Stomach smooth muscle (tissue), 2 donors: ENCODE measurements around the gene CACNG1.
"Not testable (repeated sequence)": the region's sequence is repeated elsewhere in the genome, so short reads cannot be mapped to it uniquely, and the experiment has no call there.

Experiments used
- H3K27ac ChIP-seq: one replicate; pipeline ENCODE4 v1.7.0; 2013; ENCODE audit warnings: mild to moderate bottlenecking, low read length, inconsistent platforms
- H3K27me3 ChIP-seq, 2 donors: one replicate each; pipeline ENCODE4 v1.7.0; 2013; ENCODE audit warnings: low read length in 2 of 2; ENCODE audit not compliant: insufficient read depth in 2 of 2, control insufficient read depth in 1 of 2
- H3K36me3 ChIP-seq, 2 donors: one replicate each; pipeline ENCODE4 v1.7.0; 2013; ENCODE audit warnings: low read length in 2 of 2; ENCODE audit not compliant: control insufficient read depth in 2 of 2, insufficient read depth in 2 of 2
- H3K4me1 ChIP-seq: one replicate; pipeline ENCODE4 v1.7.0; 2013; ENCODE audit warnings: low read length; ENCODE audit not compliant: control insufficient read depth, insufficient read depth
- H3K4me3 ChIP-seq, 2 donors: one replicate each; pipeline ENCODE4 v1.7.0; 2013; ENCODE audit warnings: low read length in 2 of 2
- H3K9ac ChIP-seq, 2 donors: one replicate each; pipeline ENCODE4 v1.7.0; 2013; ENCODE audit warnings: low read length in 2 of 2, mild to moderate bottlenecking in 1 of 2
- H3K9me3 ChIP-seq, 2 donors: one replicate each; pipeline ENCODE4 v1.7.0; 2013; ENCODE audit warnings: low read length in 2 of 2; ENCODE audit not compliant: control insufficient read depth in 2 of 2
- donor health status: healthy.
- donor health status: Pancreatic carcinoma.

CACNG1 gene

GRCh38 chr17:67082107-67082506 lies 37.8 kb downstream of the CACNG1 start:
- H3K27me3 ChIP-seq = no peaks in the 10 kb centered on the region
- H3K9ac ChIP-seq = no peak overlapping the region
- H3K4me3 ChIP-seq = no peak overlapping the region
- H3K4me1 ChIP-seq = no peaks in the 10 kb centered on the region
- H3K36me3 ChIP-seq = peaks cover 11 to 15% of the 10 kb centered on the region in 2 donors
- no peaks in the 10 kb centered on the region for H3K9me3 ChIP-seq
- no peak overlapping the region for H3K27ac ChIP-seq

- Histone ChIP-seq H3K9ac (no peak overlapping the region), H3K9me3 (no peaks in the 10 kb centered on the region), H3K27ac (no peak overlapping the region), H3K4me3 (no peak overlapping the region), H3K36me3 (peaks cover 12 to 13% of the 10 kb centered on the region in 2 donors), H3K4me1 (no peaks in the 10 kb centered on the region), H3K27me3 (no peaks in the 10 kb centered on the region)
Measured at GRCh38 chr17:67085406-67085805, 41.1 kb downstream of the CACNG1 start.

GRCh38 chr17:67088639-67089038 lies 44.3 kb downstream of the CACNG1 start:
- Histone ChIP-seq H3K9me3 (no peaks in the 10 kb centered on the region), H3K36me3 (peaks cover 12 to 13% of the 10 kb centered on the region in 2 donors), H3K4me3 (no peak overlapping the region), H3K27me3 (no peaks in the 10 kb centered on the region), H3K4me1 (no peaks in the 10 kb centered on the region), H3K9ac (no peak overlapping the region), H3K27ac (no peak overlapping the region)

- Histone ChIP-seq H3K9me3 (no peaks in the 10 kb centered on the region), H3K27ac (no peak overlapping the region), H3K4me1 (no peaks in the 10 kb centered on the region), H3K4me3 (no peak overlapping the region), H3K27me3 (no peaks in the 10 kb centered on the region), H3K9ac (no peak overlapping the region), H3K36me3 (peaks cover 10 to 13% of the 10 kb centered on the region in 2 donors)
Measured at GRCh38 chr17:67090341-67090740, 46.0 kb downstream of the CACNG1 start.

- H3K27ac ChIP-seq = no peak overlapping the region
- H3K4me3 ChIP-seq = no peak overlapping the region
- no peaks in the 10 kb centered on the region for H3K4me1 ChIP-seq
- peaks cover 2% of the 10 kb centered on the region in 2 donors for H3K36me3 ChIP-seq
- H3K9me3 ChIP-seq = no peaks in the 10 kb centered on the region
- no peak overlapping the region for H3K9ac ChIP-seq
- no peaks in the 10 kb centered on the region for H3K27me3 ChIP-seq
Measured at GRCh38 chr17:67092291-67092690, 47.9 kb downstream of the CACNG1 start.

- not testable (repeated sequence) for H3K27me3 ChIP-seq, H3K36me3 ChIP-seq, H3K4me3 ChIP-seq, H3K4me1 ChIP-seq, H3K9ac ChIP-seq, H3K9me3 ChIP-seq, H3K27ac ChIP-seq
Measured at GRCh38 chr17:67092710-67093109, 48.4 kb downstream of the CACNG1 start.

- Histone ChIP-seq H3K4me1 (no peaks in the 10 kb centered on the region), H3K9ac (no peak overlapping the region), H3K27me3 (no peaks in the 10 kb centered on the region), H3K9me3 (no peaks in the 10 kb centered on the region), H3K36me3 (peaks cover 0 to 2% of the 10 kb centered on the region in 2 donors), H3K27ac (no peak overlapping the region), H3K4me3 (no peak overlapping the region)
Measured at GRCh38 chr17:67093348-67093747, 49.0 kb downstream of the CACNG1 start.

- not testable (repeated sequence) for H3K4me3 ChIP-seq, H3K9me3 ChIP-seq, H3K27me3 ChIP-seq, H3K36me3 ChIP-seq, H3K9ac ChIP-seq, H3K4me1 ChIP-seq, H3K27ac ChIP-seq
Measured at GRCh38 chr17:67095291-67095690, 50.9 kb downstream of the CACNG1 start.

GRCh38 chr17:67095803-67096202 lies 51.4 kb downstream of the CACNG1 start:
- H3K4me3 ChIP-seq = no peak overlapping the region
- no peaks in the 10 kb centered on the region for H3K27me3 ChIP-seq
- no peak overlapping the region for H3K9ac ChIP-seq
- no peaks in the 10 kb centered on the region for H3K36me3 ChIP-seq
- H3K27ac ChIP-seq = no peak overlapping the region
- no peaks in the 10 kb centered on the region for H3K4me1 ChIP-seq
- H3K9me3 ChIP-seq = no peaks in the 10 kb centered on the region

GRCh38 chr17:67096609-67097008 lies 52.3 kb downstream of the CACNG1 start:
- Histone ChIP-seq H3K4me1 (no peaks in the 10 kb centered on the region), H3K4me3 (no peak overlapping the region), H3K27me3 (no peaks in the 10 kb centered on the region), H3K9ac (no peak overlapping the region), H3K27ac (no peak overlapping the region), H3K36me3 (no peaks in the 10 kb centered on the region), H3K9me3 (no peaks in the 10 kb centered on the region)

- Histone ChIP-seq H3K4me1 (no peaks in the 10 kb centered on the region), H3K27me3 (no peaks in the 10 kb centered on the region), H3K27ac (no peak overlapping the region), H3K36me3 (no peaks in the 10 kb centered on the region), H3K4me3 (no peak overlapping the region), H3K9me3 (no peaks in the 10 kb centered on the region), H3K9ac (no peak overlapping the region)
Measured at GRCh38 chr17:67098006-67098405, 53.7 kb downstream of the CACNG1 start.
